GM23338 (cell line): ENCODE results near the gene SH3D19. TPM values are rescaled to one million over a fixed set of nuclear protein-coding genes. Genes with fewer than 3 reads are reported as not detected.

Source experiments
- ATAC-seq: fragments of 200-7000 bp; cut with Tn5 transposase; 3 replicates; pipeline ENCODE4 v1.9.1; 2020
- DNase-seq: peaks from one replicate; pipeline ENCODE4 v3.0.0-alpha.2; 2015; ENCODE audit warnings: low spot score
- H2AFZ ChIP-seq: fragments of 200-600 bp; sonication (generic); 2 replicates; pipeline ENCODE4 v1.8.0; 2016; ENCODE audit warnings: antibody characterized with exemption, mild to moderate bottlenecking, moderate library complexity
- H3F3A ChIP-seq: fragments of 200-600 bp; sonication (generic); replicated peaks from 2 replicates; pipeline ENCODE4 v1.8.0; 2017; ENCODE audit warnings: antibody characterized with exemption, mixed run types, low read depth
- H3K27ac ChIP-seq: fragments of 200-600 bp; sonication (generic); 2 replicates; pipeline ENCODE4 v1.6.1; 2016; ENCODE audit warnings: low read depth
- H3K27me3 ChIP-seq: fragments of 200-600 bp; sonication (generic); 2 replicates; pipeline ENCODE4 v1.8.0; 2016; ENCODE audit warnings: mild to moderate bottlenecking, mixed run types, moderate library complexity; ENCODE audit not compliant: insufficient read depth
- H3K36me3 ChIP-seq: fragments of 200-600 bp; sonication (generic); 2 replicates; pipeline ENCODE4 v1.8.0; 2016; ENCODE audit warnings: mild to moderate bottlenecking; ENCODE audit not compliant: insufficient read depth
- H3K4me1 ChIP-seq: fragments of 200-600 bp; sonication (generic); 2 replicates; pipeline ENCODE4 v1.8.0; 2016; ENCODE audit warnings: mild to moderate bottlenecking, moderate library complexity; ENCODE audit not compliant: insufficient read depth
- H3K4me2 ChIP-seq: fragments of 200-600 bp; sonication (generic); 2 replicates; pipeline ENCODE4 v1.7.1; 2017; ENCODE audit warnings: mixed run types
- H3K4me3 ChIP-seq: fragments of 200-600 bp; sonication (generic); 2 replicates; pipeline ENCODE4 v1.6.1; 2016; ENCODE audit warnings: mixed run types
- H3K79me2 ChIP-seq: fragments of 200-600 bp; sonication (generic); replicated peaks from 2 replicates; pipeline ENCODE4 v1.8.0; 2017; ENCODE audit warnings: mild to moderate bottlenecking; ENCODE audit not compliant: insufficient read depth
- H3K9me2 ChIP-seq: fragments of 200-600 bp; sonication (generic); 2 replicates; pipeline ENCODE4 v1.8.0; 2017; ENCODE audit not compliant: insufficient read depth
- H4K20me1 ChIP-seq: fragments of 200-600 bp; sonication (generic); replicated peaks from 2 replicates; pipeline ENCODE4 v1.8.0; 2017; ENCODE audit warnings: mild to moderate bottlenecking; ENCODE audit not compliant: insufficient read depth
- H3K27ac Mint-ChIP-seq: 2 replicates; pipeline ENCODE4 v1.8.0; 2020; ENCODE audit warnings: inconsistent platforms, mild to moderate bottlenecking, moderate library complexity, mixed read lengths
- H3K27me3 Mint-ChIP-seq: 3 replicates; pipeline ENCODE4 v1.8.0; 2022; ENCODE audit warnings: low read depth, mild to moderate bottlenecking, moderate library complexity, mixed read lengths, inconsistent platforms; ENCODE audit not compliant: insufficient read depth, poor library complexity
- H3K36me3 Mint-ChIP-seq: 3 replicates; pipeline ENCODE4 v1.8.0; 2021; ENCODE audit warnings: low read depth, mild to moderate bottlenecking, inconsistent platforms, moderate library complexity, mixed read lengths
- H3K4me1 Mint-ChIP-seq: 3 replicates; pipeline ENCODE4 v1.8.0; 2020; ENCODE audit warnings: mild to moderate bottlenecking, inconsistent platforms, mixed read lengths
- H3K4me3 Mint-ChIP-seq: 3 replicates; pipeline ENCODE4 v1.8.0; 2021; ENCODE audit warnings: moderate library complexity, mild to moderate bottlenecking, inconsistent platforms, mixed read lengths
- H3K9me3 Mint-ChIP-seq: 3 replicates; pipeline ENCODE4 v1.8.0; 2020; ENCODE audit warnings: moderate library complexity, mild to moderate bottlenecking, inconsistent platforms, mixed read lengths
- CREB1 ChIP-seq: fragments of 250-450 bp; sonication (Bioruptor Pico); IDR thresholded peaks from 2 replicates; pipeline ENCODE4 v1.5.0; 2020; ENCODE audit warnings: low read depth, mild to moderate bottlenecking, moderate library complexity
- EZH2 ChIP-seq: fragments of 200-600 bp; sonication (generic); IDR thresholded peaks from one replicate; pipeline ENCODE4 v1.8.0; 2017; ENCODE audit warnings: antibody characterized with exemption, mild to moderate bottlenecking, low read depth; ENCODE audit not compliant: unreplicated experiment
- EZH2phosphoT487 ChIP-seq: fragments of 200-600 bp; sonication (generic); IDR thresholded peaks from one replicate; pipeline ENCODE4 v1.8.1; 2018; ENCODE audit warnings: antibody characterized with exemption; ENCODE audit not compliant: unreplicated experiment
- JUNB ChIP-seq: IDR thresholded peaks from one replicate; pipeline ENCODE4 v1.6.1; 2016; ENCODE audit warnings: antibody characterized with exemption; ENCODE audit not compliant: unreplicated experiment
- NANOG ChIP-seq: IDR thresholded peaks from 2 replicates; pipeline ENCODE4 v1.6.1; 2016; ENCODE audit warnings: antibody characterized with exemption, borderline replicate concordance
- POLR2AphosphoS5 ChIP-seq: IDR thresholded peaks from 2 replicates; pipeline ENCODE4 v1.6.1; 2016; ENCODE audit warnings: antibody characterized with exemption, low read depth
- REST ChIP-seq: IDR thresholded peaks from one replicate; pipeline ENCODE4 v1.6.1; 2018; ENCODE audit warnings: antibody characterized with exemption; ENCODE audit not compliant: unreplicated experiment
- STAT1 ChIP-seq: IDR thresholded peaks from one replicate; pipeline ENCODE4 v1.6.1; 2016; ENCODE audit warnings: antibody characterized with exemption; ENCODE audit not compliant: unreplicated experiment
- ZNF114 ChIP-seq: fragments of 250-450 bp; sonication (Bioruptor Pico); IDR thresholded peaks from 2 replicates; pipeline ENCODE4 v1.5.0; 2020; ENCODE audit warnings: mild to moderate bottlenecking, moderate library complexity
- ZNF331 ChIP-seq: fragments of 250-450 bp; sonication (Bioruptor Pico); IDR thresholded peaks from 2 replicates; pipeline ENCODE4 v1.5.0; 2020; ENCODE audit warnings: low read depth, mild to moderate bottlenecking, moderate library complexity
- polyA plus RNA-seq: library from polyadenylated mRNA; unstranded; fragments of >200 nt; fragmentation: Nextera tagmentation; extraction: Ambion mirVana; gene quantifications from 2 replicates; pipeline ENCODE4 v1.2.1, GENCODE V29; 2016
- total RNA-seq: library from RNA; depleted of rRNA; stranded (reverse); fragments of >200 nt; shearing (Covaris generic); gene quantifications from 2 replicates; pipeline ENCODE4 v1.2.3, GENCODE V29; 2014
- TF ChIP-seq, protein P1 (sequence below): fragments of 250-450 bp; sonication (Bioruptor Pico); IDR thresholded peaks from 2 replicates; pipeline ENCODE4 v1.5.0; 2020; ENCODE audit warnings: mild to moderate bottlenecking, moderate library complexity
- TF ChIP-seq, protein P2 (sequence below), 2 experiments: fragments of 200-600 bp in 1 of 2; sonication (generic) in 1 of 2; conservative IDR thresholded peaks; 2 replicates each; pipeline versions ENCODE4 v1.5.1 to v1.6.1; 2016 to 2017; ENCODE audit warnings: antibody characterized with exemption in 2 of 2, low read depth in 2 of 2, mild to moderate bottlenecking in 2 of 2, moderate library complexity in 1 of 2

The SH3D19 gene
- total and polyA plus RNA-seq, 2 experiments from 2014 or later: 25.3 to 57.4 TPM

DNA sequence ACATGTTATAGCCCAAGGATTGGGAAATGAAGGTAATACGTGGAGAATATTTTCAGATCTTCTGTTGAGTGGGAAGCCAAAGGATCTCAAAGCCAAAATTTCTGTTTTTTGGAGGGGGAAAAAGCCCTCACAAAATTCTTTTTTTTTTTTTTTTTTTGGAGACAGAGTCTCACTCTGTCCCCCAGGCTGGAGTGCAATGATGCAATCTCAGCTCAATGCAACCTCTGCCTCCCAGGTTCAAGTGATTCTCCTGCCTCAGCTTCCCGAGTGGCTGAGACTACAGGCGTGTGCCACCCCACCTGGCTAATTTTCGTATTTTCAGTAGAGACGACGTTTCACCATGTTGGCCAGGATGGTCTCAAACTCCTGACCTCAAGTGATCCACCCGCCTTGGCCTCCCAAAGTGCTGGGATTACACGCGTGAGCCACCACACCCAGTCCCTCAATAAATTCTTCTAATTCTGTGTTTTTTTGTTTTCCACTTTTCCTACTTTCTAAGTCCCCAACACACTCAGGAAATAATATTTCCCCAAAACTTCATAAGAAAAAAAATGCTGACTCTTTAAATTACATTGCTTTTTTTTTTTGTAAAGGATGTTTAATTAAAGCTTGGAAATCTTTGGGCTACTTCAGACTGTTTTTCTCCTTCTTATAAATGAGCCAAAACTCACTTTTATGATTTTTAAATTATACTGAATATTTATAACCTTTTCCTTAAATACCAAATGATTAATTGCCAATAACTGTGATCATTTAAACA lies 174.4 kb downstream of the SH3D19 start:
- no peaks in the 10 kb centered on the region for H3F3A ChIP-seq
- 0 out of 2 replicates have a peak overlapping the region, but pooled peaks have one; percentile 16 for H3K27ac ChIP-seq
- H3K4me2 ChIP-seq: no peak overlapping the region
- Mint-ChIP-seq H3K27me3 (peaks cover 2% of the 10 kb centered on the region), H3K9me3 (no peaks in the 10 kb centered on the region), H3K36me3 (peaks cover 28% of the 10 kb centered on the region), H3K4me3 (no peak overlapping the region), H3K4me1 (no peaks in the 10 kb centered on the region), H3K27ac (peak overlapping the region; percentile 62)
- ATAC-seq: no peak
- H3K36me3 ChIP-seq: peaks cover 8% of the 10 kb centered on the region; the same call in 1 of the 2 replicates
- no peak overlapping the region for H3K4me3 ChIP-seq
- no peaks in the 10 kb centered on the region for H3K4me1 ChIP-seq
- TF ChIP-seq, protein P1, sequence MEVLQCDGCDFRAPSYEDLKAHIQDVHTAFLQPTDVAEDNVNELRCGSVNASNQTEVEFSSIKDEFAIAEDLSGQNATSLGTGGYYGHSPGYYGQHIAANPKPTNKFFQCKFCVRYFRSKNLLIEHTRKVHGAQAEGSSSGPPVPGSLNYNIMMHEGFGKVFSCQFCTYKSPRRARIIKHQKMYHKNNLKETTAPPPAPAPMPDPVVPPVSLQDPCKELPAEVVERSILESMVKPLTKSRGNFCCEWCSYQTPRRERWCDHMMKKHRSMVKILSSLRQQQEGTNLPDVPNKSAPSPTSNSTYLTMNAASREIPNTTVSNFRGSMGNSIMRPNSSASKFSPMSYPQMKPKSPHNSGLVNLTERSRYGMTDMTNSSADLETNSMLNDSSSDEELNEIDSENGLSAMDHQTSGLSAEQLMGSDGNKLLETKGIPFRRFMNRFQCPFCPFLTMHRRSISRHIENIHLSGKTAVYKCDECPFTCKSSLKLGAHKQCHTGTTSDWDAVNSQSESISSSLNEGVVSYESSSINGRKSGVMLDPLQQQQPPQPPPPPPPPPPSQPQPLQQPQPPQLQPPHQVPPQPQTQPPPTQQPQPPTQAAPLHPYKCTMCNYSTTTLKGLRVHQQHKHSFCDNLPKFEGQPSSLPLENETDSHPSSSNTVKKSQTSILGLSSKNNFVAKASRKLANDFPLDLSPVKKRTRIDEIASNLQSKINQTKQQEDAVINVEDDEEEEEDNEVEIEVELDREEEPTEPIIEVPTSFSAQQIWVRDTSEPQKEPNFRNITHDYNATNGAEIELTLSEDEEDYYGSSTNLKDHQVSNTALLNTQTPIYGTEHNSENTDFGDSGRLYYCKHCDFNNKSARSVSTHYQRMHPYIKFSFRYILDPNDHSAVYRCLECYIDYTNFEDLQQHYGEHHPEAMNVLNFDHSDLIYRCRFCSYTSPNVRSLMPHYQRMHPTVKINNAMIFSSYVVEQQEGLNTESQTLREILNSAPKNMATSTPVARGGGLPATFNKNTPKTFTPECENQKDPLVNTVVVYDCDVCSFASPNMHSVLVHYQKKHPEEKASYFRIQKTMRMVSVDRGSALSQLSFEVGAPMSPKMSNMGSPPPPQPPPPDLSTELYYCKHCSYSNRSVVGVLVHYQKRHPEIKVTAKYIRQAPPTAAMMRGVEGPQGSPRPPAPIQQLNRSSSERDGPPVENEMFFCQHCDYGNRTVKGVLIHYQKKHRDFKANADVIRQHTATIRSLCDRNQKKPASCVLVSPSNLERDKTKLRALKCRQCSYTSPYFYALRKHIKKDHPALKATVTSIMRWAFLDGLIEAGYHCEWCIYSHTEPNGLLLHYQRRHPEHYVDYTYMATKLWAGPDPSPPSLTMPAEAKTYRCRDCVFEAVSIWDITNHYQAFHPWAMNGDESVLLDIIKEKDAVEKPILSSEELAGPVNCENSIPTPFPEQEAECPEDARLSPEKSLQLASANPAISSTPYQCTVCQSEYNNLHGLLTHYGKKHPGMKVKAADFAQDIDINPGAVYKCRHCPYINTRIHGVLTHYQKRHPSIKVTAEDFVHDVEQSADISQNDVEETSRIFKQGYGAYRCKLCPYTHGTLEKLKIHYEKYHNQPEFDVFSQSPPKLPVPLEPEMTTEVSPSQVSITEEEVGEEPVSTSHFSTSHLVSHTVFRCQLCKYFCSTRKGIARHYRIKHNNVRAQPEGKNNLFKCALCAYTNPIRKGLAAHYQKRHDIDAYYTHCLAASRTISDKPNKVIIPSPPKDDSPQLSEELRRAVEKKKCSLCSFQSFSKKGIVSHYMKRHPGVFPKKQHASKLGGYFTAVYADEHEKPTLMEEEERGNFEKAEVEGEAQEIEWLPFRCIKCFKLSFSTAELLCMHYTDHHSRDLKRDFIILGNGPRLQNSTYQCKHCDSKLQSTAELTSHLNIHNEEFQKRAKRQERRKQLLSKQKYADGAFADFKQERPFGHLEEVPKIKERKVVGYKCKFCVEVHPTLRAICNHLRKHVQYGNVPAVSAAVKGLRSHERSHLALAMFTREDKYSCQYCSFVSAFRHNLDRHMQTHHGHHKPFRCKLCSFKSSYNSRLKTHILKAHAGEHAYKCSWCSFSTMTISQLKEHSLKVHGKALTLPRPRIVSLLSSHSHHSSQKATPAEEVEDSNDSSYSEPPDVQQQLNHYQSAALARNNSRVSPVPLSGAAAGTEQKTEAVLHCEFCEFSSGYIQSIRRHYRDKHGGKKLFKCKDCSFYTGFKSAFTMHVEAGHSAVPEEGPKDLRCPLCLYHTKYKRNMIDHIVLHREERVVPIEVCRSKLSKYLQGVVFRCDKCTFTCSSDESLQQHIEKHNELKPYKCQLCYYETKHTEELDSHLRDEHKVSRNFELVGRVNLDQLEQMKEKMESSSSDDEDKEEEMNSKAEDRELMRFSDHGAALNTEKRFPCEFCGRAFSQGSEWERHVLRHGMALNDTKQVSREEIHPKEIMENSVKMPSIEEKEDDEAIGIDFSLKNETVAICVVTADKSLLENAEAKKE: no peak
- TF ChIP-seq NANOG: no peak
- TF ChIP-seq ZNF331: no peak
- TF ChIP-seq STAT1: no peak
- no peak for TF ChIP-seq EZH2
- TF ChIP-seq EZH2phosphoT487: no peak
- no peak for TF ChIP-seq ZNF114 (CRISPR knock-in tag)
- TF ChIP-seq, protein P2, sequence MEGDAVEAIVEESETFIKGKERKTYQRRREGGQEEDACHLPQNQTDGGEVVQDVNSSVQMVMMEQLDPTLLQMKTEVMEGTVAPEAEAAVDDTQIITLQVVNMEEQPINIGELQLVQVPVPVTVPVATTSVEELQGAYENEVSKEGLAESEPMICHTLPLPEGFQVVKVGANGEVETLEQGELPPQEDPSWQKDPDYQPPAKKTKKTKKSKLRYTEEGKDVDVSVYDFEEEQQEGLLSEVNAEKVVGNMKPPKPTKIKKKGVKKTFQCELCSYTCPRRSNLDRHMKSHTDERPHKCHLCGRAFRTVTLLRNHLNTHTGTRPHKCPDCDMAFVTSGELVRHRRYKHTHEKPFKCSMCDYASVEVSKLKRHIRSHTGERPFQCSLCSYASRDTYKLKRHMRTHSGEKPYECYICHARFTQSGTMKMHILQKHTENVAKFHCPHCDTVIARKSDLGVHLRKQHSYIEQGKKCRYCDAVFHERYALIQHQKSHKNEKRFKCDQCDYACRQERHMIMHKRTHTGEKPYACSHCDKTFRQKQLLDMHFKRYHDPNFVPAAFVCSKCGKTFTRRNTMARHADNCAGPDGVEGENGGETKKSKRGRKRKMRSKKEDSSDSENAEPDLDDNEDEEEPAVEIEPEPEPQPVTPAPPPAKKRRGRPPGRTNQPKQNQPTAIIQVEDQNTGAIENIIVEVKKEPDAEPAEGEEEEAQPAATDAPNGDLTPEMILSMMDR (conservative IDR thresholded peaks at IDR 0.05; ENCODE audit: low read depth in 2 of 2): no peak
- TF ChIP-seq JUNB: no peak
- no peak for TF ChIP-seq REST
- TF ChIP-seq CREB1: no peak
- no peak for TF ChIP-seq POLR2AphosphoS5
- no peaks in the 10 kb centered on the region for H3K27me3 ChIP-seq
- H2AFZ ChIP-seq: no peak overlapping the region
- H4K20me1 ChIP-seq: no peaks in the 10 kb centered on the region
- H3K9me2 ChIP-seq: 0 out of 2 replicates have a peak, but pooled peaks cover 5% of the 10 kb centered on the region
- DNase-seq: no peak
- no peaks in the 10 kb centered on the region for H3K79me2 ChIP-seq
